OCI-LY7 (cell line): ENCODE results near the gene ANKRD13C. TPM values are rescaled to one million over a fixed set of nuclear protein-coding genes. Genes with fewer than 3 reads are reported as not detected.

ENCODE experiments used
- BruUV-seq: library from RNA; stranded (reverse); fragments of 400-500 nt; replicated peaks from 2 replicates; lab custom pipeline; 2021; lab: Mats Ljungman, UMichigan
- CTCF ChIA-PET: fragments of 300-600 bp; sonication (Branson Sonifier 250); formaldehyde crosslinking; loops from one replicate; lab custom pipeline; 2022; ENCODE audit warnings: antibody characterized with exemption; ENCODE audit not compliant: unreplicated experiment; lab: Charles Lee
- POLR2A ChIA-PET: fragments of 300-600 bp; sonication (Branson Sonifier 250); formaldehyde crosslinking; loops from one replicate; lab custom pipeline; 2022; ENCODE audit warnings: antibody characterized with exemption; lab: Charles Lee
- DNase-seq: peaks from one replicate; pipeline ENCODE4 v3.0.0-alpha.2; 2015; ENCODE audit warnings: low spot score
- H2AFZ ChIP-seq: fragments of 200-600 bp; sonication (generic), shearing (Covaris generic); 2 replicates; pipeline ENCODE4 v1.6.1; 2014; ENCODE audit warnings: mild to moderate bottlenecking, antibody characterized with exemption, low read length, moderate library complexity
- H3K27ac ChIP-seq: fragments of 200-600 bp; sonication (generic); 2 replicates; pipeline ENCODE4 v1.5.1; 2014; ENCODE audit warnings: mixed run types, low read depth, mild to moderate bottlenecking, moderate library complexity, low read length, inconsistent platforms; ENCODE audit not compliant: poor library complexity, severe bottlenecking
- H3K36me3 ChIP-seq: fragments of 200-600 bp; sonication (generic); 2 replicates; pipeline ENCODE4 v1.6.1; 2014; ENCODE audit warnings: mild to moderate bottlenecking, antibody characterized with exemption, low read length, moderate library complexity, mixed read lengths; ENCODE audit not compliant: insufficient read depth
- H3K4me1 ChIP-seq: fragments of 200-600 bp; sonication (generic); 2 replicates; pipeline ENCODE4 v1.5.1; 2014; ENCODE audit warnings: mild to moderate bottlenecking, low read length; ENCODE audit not compliant: insufficient read depth, poor library complexity, severe bottlenecking
- H3K4me2 ChIP-seq: fragments of 200-600 bp; sonication (generic); 2 replicates; pipeline ENCODE4 v1.6.1; 2014; ENCODE audit warnings: mild to moderate bottlenecking, low read length
- H3K4me3 ChIP-seq: fragments of 200-600 bp; sonication (generic); 2 replicates; pipeline ENCODE4 v1.5.1; 2014; ENCODE audit warnings: mild to moderate bottlenecking, low read depth, low read length; ENCODE audit not compliant: poor library complexity, severe bottlenecking
- H3K79me2 ChIP-seq: fragments of 200-600 bp; sonication (generic); 2 replicates; pipeline ENCODE4 v1.6.1; 2016; ENCODE audit warnings: low read depth, mild to moderate bottlenecking, low read length, moderate library complexity, mixed read lengths; ENCODE audit not compliant: insufficient read depth
- H3K9me2 ChIP-seq: fragments of 200-600 bp; sonication (generic); 2 replicates; pipeline ENCODE4 v1.6.1; 2016; ENCODE audit warnings: mild to moderate bottlenecking, low read length, mixed read lengths; ENCODE audit not compliant: insufficient read depth
- H3K9me3 ChIP-seq: fragments of 200-600 bp; sonication (generic); 2 replicates; pipeline ENCODE4 v1.6.1; 2014; ENCODE audit warnings: mild to moderate bottlenecking, mixed run types, low read length, mixed read lengths
- H4K20me1 ChIP-seq: fragments of 200-600 bp; sonication (generic); 2 replicates; pipeline ENCODE4 v1.6.1; 2014; ENCODE audit warnings: mild to moderate bottlenecking, antibody characterized with exemption, low read length, moderate library complexity, mixed read lengths; ENCODE audit not compliant: insufficient read depth
- EZH2phosphoT487 ChIP-seq: fragments of 200-600 bp; sonication (generic); IDR thresholded peaks from 2 replicates; pipeline ENCODE4 v1.6.1; 2018; ENCODE audit warnings: low read depth, borderline replicate concordance, mild to moderate bottlenecking, mixed run types, antibody characterized with exemption, low read length, moderate library complexity, mixed read lengths
- intact Hi-C: fragments of 100-400 bp; cut with micrococcal nuclease; formaldehyde crosslinking; loops from one replicate; pipeline ENCODE4 v1.10.0; 2022; ENCODE audit not compliant: unreplicated experiment
- total RNA-seq, 2 experiments: library from RNA; depleted of rRNA in 1 of 2; stranded (reverse); fragments of >200 nt in 1 of 2; shearing (Covaris generic) in 1 of 2; gene quantifications; 2 replicates each; pipeline ENCODE4 v1.2.3, GENCODE V29; 2014 to 2022
- TF ChIP-seq, protein P1 (sequence below): fragments of 200-600 bp; sonication (generic); conservative IDR thresholded peaks from 2 replicates; pipeline ENCODE4 v1.5.1; 2014; ENCODE audit warnings: mild to moderate bottlenecking, antibody characterized with exemption, low read length, moderate library complexity, mixed read lengths

ANKRD13C gene
- total RNA-seq, 2 experiments from 2014 or later: 17.3 to 22.1 TPM

DNA sequence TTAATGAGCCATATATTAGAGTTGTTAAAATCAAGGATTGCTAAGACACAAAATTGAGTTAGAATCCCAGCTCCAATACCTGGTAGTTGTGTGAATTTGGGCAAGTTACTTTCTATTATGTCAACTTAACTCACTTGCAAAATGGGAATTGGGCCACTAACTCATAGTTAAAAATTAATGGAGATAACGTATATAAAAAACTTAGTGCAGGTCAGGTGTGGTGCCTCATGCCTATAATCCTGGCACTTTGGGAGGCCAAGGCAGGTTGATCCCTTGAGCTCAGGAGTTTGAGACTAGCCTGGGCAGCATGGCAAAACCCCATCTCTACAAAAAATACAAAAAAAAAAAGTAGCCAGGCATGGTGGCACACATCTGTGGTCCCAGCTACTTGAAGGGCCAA is 75.8 kb downstream of the ANKRD13C start:
- Histone ChIP-seq H3K4me1 (peaks cover 11% of the 10 kb centered on the region), H3K79me2 (no peaks in the 10 kb centered on the region), H3K4me2 (no peak overlapping the region), H3K4me3 (no peak overlapping the region), H3K27ac (no peak overlapping the region), H3K9me2 (no peaks in the 10 kb centered on the region), H3K36me3 (peaks cover 35% of the 10 kb centered on the region), H3K9me3 (no peaks in the 10 kb centered on the region), H2AFZ (no peak overlapping the region), H4K20me1 (no peaks in the 10 kb centered on the region)
- TF ChIP-seq, protein P1, sequence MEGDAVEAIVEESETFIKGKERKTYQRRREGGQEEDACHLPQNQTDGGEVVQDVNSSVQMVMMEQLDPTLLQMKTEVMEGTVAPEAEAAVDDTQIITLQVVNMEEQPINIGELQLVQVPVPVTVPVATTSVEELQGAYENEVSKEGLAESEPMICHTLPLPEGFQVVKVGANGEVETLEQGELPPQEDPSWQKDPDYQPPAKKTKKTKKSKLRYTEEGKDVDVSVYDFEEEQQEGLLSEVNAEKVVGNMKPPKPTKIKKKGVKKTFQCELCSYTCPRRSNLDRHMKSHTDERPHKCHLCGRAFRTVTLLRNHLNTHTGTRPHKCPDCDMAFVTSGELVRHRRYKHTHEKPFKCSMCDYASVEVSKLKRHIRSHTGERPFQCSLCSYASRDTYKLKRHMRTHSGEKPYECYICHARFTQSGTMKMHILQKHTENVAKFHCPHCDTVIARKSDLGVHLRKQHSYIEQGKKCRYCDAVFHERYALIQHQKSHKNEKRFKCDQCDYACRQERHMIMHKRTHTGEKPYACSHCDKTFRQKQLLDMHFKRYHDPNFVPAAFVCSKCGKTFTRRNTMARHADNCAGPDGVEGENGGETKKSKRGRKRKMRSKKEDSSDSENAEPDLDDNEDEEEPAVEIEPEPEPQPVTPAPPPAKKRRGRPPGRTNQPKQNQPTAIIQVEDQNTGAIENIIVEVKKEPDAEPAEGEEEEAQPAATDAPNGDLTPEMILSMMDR: no peak
- no peak for TF ChIP-seq EZH2phosphoT487
- DNase-seq: no peak
- BruUV-seq: no TSS peak
- CTCF ChIA-PET: no interaction called here
- POLR2A ChIA-PET: interaction anchor here (0.7 kb wide), 1 partner anchor 85 kb away, joined by 3 read pairs; no protein-coding TSS in a partner anchor
- intact Hi-C loops: loop anchor here (10.0 kb wide), 1 partner anchor 216 kb away; no protein-coding TSS in a partner anchor

GRCh38 chr1:70277875-70278274 is 76.6 kb downstream of the ANKRD13C start:
- H4K20me1 ChIP-seq: no peaks in the 10 kb centered on the region
- H2AFZ ChIP-seq: no peak overlapping the region
- intact Hi-C loops: loop anchor here (10.0 kb wide), 1 partner anchor 217 kb away; no protein-coding TSS in a partner anchor
- BruUV-seq: no TSS peak
- no peak overlapping the region for H3K4me3 ChIP-seq
- TF ChIP-seq, protein P1: no peak
- TF ChIP-seq EZH2phosphoT487: no peak
- H3K9me3 ChIP-seq: no peaks in the 10 kb centered on the region
- ChIA-PET CTCF (no interaction called here), POLR2A (no interaction called here)
- H3K4me1 ChIP-seq: peaks cover 11% of the 10 kb centered on the region
- peak; percentile 25 for DNase-seq
- H3K4me2 ChIP-seq: no peak overlapping the region
- H3K9me2 ChIP-seq: no peaks in the 10 kb centered on the region
- no peaks in the 10 kb centered on the region for H3K79me2 ChIP-seq
- peaks cover 38% of the 10 kb centered on the region for H3K36me3 ChIP-seq
- H3K27ac ChIP-seq: no peak overlapping the region

- ChIA-PET CTCF (no interaction called here), POLR2A (no interaction called here)
- Histone ChIP-seq H3K9me2 (no peaks in the 10 kb centered on the region), H3K9me3 (0 out of 2 replicates have a peak, but pooled peaks cover 9% of the 10 kb centered on the region), H3K27ac (no peak overlapping the region), H4K20me1 (no peaks in the 10 kb centered on the region), H2AFZ (no peak overlapping the region), H3K4me2 (no peak overlapping the region), H3K36me3 (peaks cover 57% of the 10 kb centered on the region), H3K79me2 (no peaks in the 10 kb centered on the region), H3K4me1 (no peaks in the 10 kb centered on the region), H3K4me3 (no peak overlapping the region)
- no peak for DNase-seq
- no TSS peak for BruUV-seq
- TF ChIP-seq, protein P1: no peak
- no peak for TF ChIP-seq EZH2phosphoT487
- intact Hi-C loops: no loop called here
Observed at GRCh38 chr1:70265946-70266345, 88.6 kb downstream of the ANKRD13C start.
